Hepatocyte (in vitro differentiated cells): ENCODE measurements around the gene ITGA5. TPM values are rescaled to one million over a fixed set of nuclear protein-coding genes. Genes with fewer than 3 reads are reported as not detected.

Experiments
- DNase-seq: peaks from one replicate; pipeline ENCODE4 v3.0.0-alpha.2; 2016; ENCODE audit warnings: low spot score
- H2AFZ ChIP-seq: fragments of 200-600 bp; sonication (generic); 2 replicates; pipeline ENCODE4 v1.6.0; 2016; ENCODE audit warnings: antibody characterized with exemption, mild to moderate bottlenecking
- H3K27ac ChIP-seq: fragments of 200-600 bp; sonication (generic); 2 replicates; pipeline ENCODE4 v1.5.1; 2016; ENCODE audit warnings: mild to moderate bottlenecking
- H3K27me3 ChIP-seq: fragments of 200-600 bp; sonication (generic); 2 replicates; pipeline ENCODE4 v1.6.1; 2016
- H3K36me3 ChIP-seq: fragments of 200-600 bp; sonication (generic); replicated peaks from 2 replicates; pipeline ENCODE4 v1.5.1; 2016; ENCODE audit warnings: low read depth; ENCODE audit not compliant: insufficient read depth
- H3K4me1 ChIP-seq: fragments of 200-600 bp; sonication (generic); 2 replicates; pipeline ENCODE4 v1.5.1; 2016; ENCODE audit warnings: mild to moderate bottlenecking, moderate library complexity; ENCODE audit not compliant: insufficient read depth
- H3K4me2 ChIP-seq: fragments of 200-600 bp; sonication (generic); 2 replicates; pipeline ENCODE4 v1.6.0; 2016
- H3K4me3 ChIP-seq: fragments of 200-600 bp; sonication (generic); 2 replicates; pipeline ENCODE4 v1.5.1; 2016; ENCODE audit warnings: mild to moderate bottlenecking
- H3K79me2 ChIP-seq: fragments of 200-600 bp; sonication (generic); 2 replicates; pipeline ENCODE4 v1.6.0; 2017; ENCODE audit warnings: mild to moderate bottlenecking
- H3K9me2 ChIP-seq: fragments of 200-600 bp; sonication (generic); replicated peaks from 2 replicates; pipeline ENCODE4 v1.6.0; 2017; ENCODE audit warnings: mild to moderate bottlenecking; ENCODE audit not compliant: insufficient read depth
- H3K9me3 ChIP-seq: fragments of 200-600 bp; sonication (generic); 2 replicates; pipeline ENCODE4 v1.5.1; 2016; ENCODE audit warnings: low read depth, mild to moderate bottlenecking
- H4K20me1 ChIP-seq: fragments of 200-600 bp; sonication (generic); 2 replicates; pipeline ENCODE4 v1.6.0; 2016; ENCODE audit warnings: mild to moderate bottlenecking; ENCODE audit not compliant: insufficient read depth, poor library complexity, severe bottlenecking
- CTCF ChIP-seq: fragments of 200-600 bp; sonication (generic); IDR thresholded peaks from 2 replicates; pipeline ENCODE4 v1.5.1; 2016; ENCODE audit warnings: antibody characterized with exemption, mild to moderate bottlenecking; ENCODE audit not compliant: poor library complexity
- EZH2 ChIP-seq: fragments of 200-600 bp; sonication (generic); IDR thresholded peaks from 2 replicates; pipeline ENCODE4 v1.6.1; 2016; ENCODE audit warnings: antibody characterized with exemption, mild to moderate bottlenecking, borderline replicate concordance
- EZH2phosphoT487 ChIP-seq: fragments of 200-600 bp; sonication (generic); IDR thresholded peaks from one replicate; pipeline ENCODE4 v1.6.1; 2018; ENCODE audit warnings: antibody characterized with exemption, mild to moderate bottlenecking, low read depth, moderate library complexity; ENCODE audit not compliant: unreplicated experiment, severe bottlenecking
- WGBS: methylation state at CpG from one replicate; pipeline ENCODE4 v1.1.6; 2016; ENCODE audit warnings: low lambda C conversion rate; ENCODE audit errors: missing lambda C conversion rate; 5-methylcytosine and 5-hydroxymethylcytosine counted together
- polyA plus RNA-seq: library from polyadenylated mRNA; unstranded; fragments of >200 nt; fragmentation: Nextera tagmentation; extraction: Ambion mirVana; gene quantifications from 2 replicates; pipeline ENCODE4 v1.2.1, GENCODE V29; 2016
- total RNA-seq: library from RNA; depleted of rRNA; stranded (reverse); fragments of >200 nt; gene quantifications from 2 replicates; pipeline ENCODE4 v1.2.3, GENCODE V29; 2014

Gene ITGA5
- total and polyA plus RNA-seq, 2 experiments from 2014 or later, result 45.7 to 57.2 TPM

GRCh38 chr12:54417712-54418440 lies 1.2 kb downstream of the ITGA5 start:
- H3K27me3 ChIP-seq, result peaks cover 15% of the 10 kb centered on the region

DNA sequence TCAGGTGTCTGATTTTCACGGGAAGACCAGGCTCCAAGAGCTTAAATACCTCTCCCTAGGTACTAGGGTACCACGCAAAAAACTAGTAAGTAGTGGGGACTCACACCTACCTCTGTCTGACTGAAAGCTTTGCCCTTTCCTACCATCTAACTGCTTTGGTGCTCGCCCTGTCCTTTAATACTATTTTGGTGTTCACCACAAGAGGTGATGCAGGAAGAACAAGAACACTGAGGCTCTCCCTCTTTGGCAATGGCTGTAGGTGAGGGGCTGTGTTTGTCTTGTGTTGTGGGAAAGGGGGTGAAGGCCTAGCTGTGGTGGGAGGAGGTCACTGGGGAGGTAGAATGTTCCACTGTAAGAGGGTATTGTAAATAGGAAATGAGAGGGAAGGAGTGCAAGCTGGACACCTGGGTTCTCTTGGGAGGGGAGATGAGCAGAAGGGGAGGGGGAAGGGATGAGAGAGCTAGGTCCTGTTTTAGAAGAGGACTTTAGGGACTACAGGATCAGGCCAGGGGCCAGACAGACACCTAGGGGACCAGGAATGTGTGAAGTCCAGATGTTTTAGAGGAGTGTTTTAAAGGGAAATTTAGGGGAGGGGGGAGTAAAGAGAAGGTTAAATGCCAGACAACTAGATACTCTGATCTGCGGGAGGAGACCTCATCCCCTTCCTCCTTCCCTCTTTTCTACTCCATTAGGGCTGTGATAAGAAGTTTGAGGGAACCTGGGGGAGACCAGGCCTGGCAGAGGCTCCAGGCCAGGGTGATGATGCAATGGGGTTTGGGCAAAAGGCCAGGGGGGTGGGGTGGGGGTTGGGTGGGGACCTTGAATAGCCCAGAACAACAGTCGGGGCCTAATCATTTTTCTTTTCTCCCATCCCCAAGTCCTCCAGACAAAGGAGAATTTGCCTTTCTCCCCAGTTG lies 2.1 kb downstream of the ITGA5 start:
- no peaks in the 10 kb centered on the region for H3K9me3 ChIP-seq
- TF ChIP-seq EZH2 (no peak), EZH2phosphoT487 (no peak), CTCF (no peak)
- peaks cover 15% of the 10 kb centered on the region for H3K27me3 ChIP-seq
- H3K4me2 ChIP-seq, result peak overlapping the region; percentile 99
- DNase-seq, result no peak
- peaks cover 6% of the 10 kb centered on the region for H4K20me1 ChIP-seq
- H3K79me2 ChIP-seq, result peaks cover 44% of the 10 kb centered on the region
- no peak overlapping the region for H2AFZ ChIP-seq
- peak overlapping the region; percentile 90 for H3K4me3 ChIP-seq
- peak overlapping the region; percentile 82 for H3K27ac ChIP-seq
- WGBS, result 71% methylated on average over 5 of the region's 5 CpGs
- no peaks in the 10 kb centered on the region for H3K9me2 ChIP-seq
- peaks cover 13% of the 10 kb centered on the region for H3K4me1 ChIP-seq
- H3K36me3 ChIP-seq, result no peaks in the 10 kb centered on the region

More at GRCh38 chr12:54417712-54418440, 1.2 kb downstream of the ITGA5 start:
- Histone ChIP-seq H2AFZ (peak overlapping the region; percentile 93), H3K4me1 (peaks cover 13% of the 10 kb centered on the region), H3K4me2 (peak overlapping the region; percentile 99), H3K79me2 (peaks cover 44% of the 10 kb centered on the region), H3K9me2 (no peaks in the 10 kb centered on the region), H3K36me3 (no peaks in the 10 kb centered on the region), H3K27ac (peak overlapping the region; percentile 82), H3K4me3 (peak overlapping the region; percentile 90), H3K9me3 (no peaks in the 10 kb centered on the region), H4K20me1 (peaks cover 6% of the 10 kb centered on the region)
- TF ChIP-seq EZH2phosphoT487 (no peak), EZH2 (no peak), CTCF (no peak)
- DNase-seq, result no peak
- WGBS, result 6% methylated on average over 19 of the region's 25 CpGs

DNA sequence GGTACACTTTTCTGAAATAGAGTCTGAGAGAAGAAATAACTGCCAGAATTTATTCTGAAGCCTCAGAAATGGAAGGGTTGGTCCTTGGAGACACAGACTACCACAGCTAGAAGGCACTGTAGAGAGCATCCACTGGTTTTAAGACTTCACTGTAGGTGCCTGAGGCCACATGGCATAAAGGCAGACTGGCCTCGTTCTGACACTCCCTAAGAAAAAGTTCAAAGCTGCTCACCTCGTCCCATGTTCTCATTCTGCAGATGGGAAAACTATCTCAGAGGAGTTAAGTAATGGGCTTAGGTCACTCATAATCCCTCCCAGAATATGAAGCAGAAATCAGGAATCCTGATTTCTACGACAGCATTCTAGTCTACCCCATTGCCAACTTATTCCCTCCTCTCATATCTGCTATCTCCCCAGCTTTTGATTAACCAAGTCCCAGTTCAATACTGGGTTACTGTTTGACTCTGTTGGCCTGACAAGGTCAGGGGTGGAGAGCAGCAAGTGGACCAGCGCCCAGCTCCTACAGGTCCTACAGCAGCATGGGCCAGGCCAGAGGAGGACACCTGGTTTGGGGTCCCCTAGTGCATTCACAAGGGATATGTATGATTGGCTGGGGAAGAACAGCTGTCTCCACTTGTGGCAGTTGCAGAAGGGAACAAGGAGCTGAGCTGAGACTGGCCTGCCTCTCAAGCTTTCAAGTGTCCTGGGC lies 3.7 kb downstream of the ITGA5 start:
- TF ChIP-seq CTCF (no peak), EZH2phosphoT487 (no peak), EZH2 (no peak)
- no peak overlapping the region for H3K4me2 ChIP-seq
- H3K79me2 ChIP-seq, result peaks cover 44% of the 10 kb centered on the region

More for the DNA sequence above, 3.7 kb downstream of the ITGA5 start:
- Histone ChIP-seq H3K27me3 (peaks cover 15% of the 10 kb centered on the region), H3K36me3 (no peaks in the 10 kb centered on the region), H3K9me2 (no peaks in the 10 kb centered on the region), H4K20me1 (peaks cover 6% of the 10 kb centered on the region), H3K9me3 (no peaks in the 10 kb centered on the region), H3K4me1 (peaks cover 13% of the 10 kb centered on the region), H3K27ac (no peak overlapping the region), H2AFZ (no peak overlapping the region), H3K4me3 (no peak overlapping the region)
- WGBS, result 67% methylated on average over 4 of the region's 4 CpGs
- DNase-seq, result no peak
